Activated naive CD4-positive, alpha-beta T cell treated with anti-CD3 and anti-CD28 coated beads, Interleukin-2, amount 50 U/mL, for 24 hours (primary cell): ENCODE measurements around the gene ARPIN.
A peak's percentile ranks its signal among the peaks of the same experiment; 100 is the strongest.

ENCODE experiments used
- H3K27ac Mint-ChIP-seq: one replicate; pipeline ENCODE4 v1.8.0; 2021; ENCODE audit warnings: mild to moderate bottlenecking, mixed read lengths
- H3K27me3 Mint-ChIP-seq: one replicate; pipeline ENCODE4 v1.8.0; 2021; ENCODE audit warnings: mixed read lengths
- H3K36me3 Mint-ChIP-seq: one replicate; pipeline ENCODE4 v1.8.0; 2021; ENCODE audit warnings: mixed read lengths
- H3K4me1 Mint-ChIP-seq: one replicate; pipeline ENCODE4 v1.8.0; 2021; ENCODE audit warnings: mixed read lengths
- H3K4me3 Mint-ChIP-seq: one replicate; pipeline ENCODE4 v1.8.0; 2021; ENCODE audit warnings: mild to moderate bottlenecking, mixed read lengths
- H3K9me3 Mint-ChIP-seq: one replicate; pipeline ENCODE4 v1.8.0; 2021; ENCODE audit warnings: mixed read lengths

The ARPIN gene

GRCh38 chr15:89845305-89845893, 67.4 kb downstream of the ARPIN start:
- Mint-ChIP-seq H3K27ac (peak overlapping the region; percentile 5), H3K4me1 (peaks cover 6% of the 10 kb centered on the region), H3K36me3 (peaks cover 19% of the 10 kb centered on the region)

More at GRCh38 chr15:89845305-89845893, 67.4 kb downstream of the ARPIN start:
- H3K4me3 Mint-ChIP-seq = no peak overlapping the region
- no peaks in the 10 kb centered on the region for H3K27me3 Mint-ChIP-seq
- H3K9me3 Mint-ChIP-seq = no peaks in the 10 kb centered on the region
